Neural progenitor cell (in vitro differentiated cells): ENCODE data around the gene PACRG.

Source experiments
- CTCF ChIP-seq: fragments of 200-600 bp; sonication (generic); IDR thresholded peaks from 2 replicates; pipeline ENCODE4 v1.5.1; 2017; ENCODE audit warnings: antibody characterized with exemption, mild to moderate bottlenecking
- EZH2 ChIP-seq: fragments of 200-600 bp; sonication (generic); IDR thresholded peaks from 2 replicates; pipeline ENCODE4 v1.6.1; 2017; ENCODE audit warnings: antibody characterized with exemption, mild to moderate bottlenecking, moderate library complexity
- EZH2phosphoT487 ChIP-seq: fragments of 200-600 bp; sonication (generic); IDR thresholded peaks from 2 replicates; pipeline ENCODE4 v1.6.1; 2017; ENCODE audit warnings: antibody characterized with exemption

DNA sequence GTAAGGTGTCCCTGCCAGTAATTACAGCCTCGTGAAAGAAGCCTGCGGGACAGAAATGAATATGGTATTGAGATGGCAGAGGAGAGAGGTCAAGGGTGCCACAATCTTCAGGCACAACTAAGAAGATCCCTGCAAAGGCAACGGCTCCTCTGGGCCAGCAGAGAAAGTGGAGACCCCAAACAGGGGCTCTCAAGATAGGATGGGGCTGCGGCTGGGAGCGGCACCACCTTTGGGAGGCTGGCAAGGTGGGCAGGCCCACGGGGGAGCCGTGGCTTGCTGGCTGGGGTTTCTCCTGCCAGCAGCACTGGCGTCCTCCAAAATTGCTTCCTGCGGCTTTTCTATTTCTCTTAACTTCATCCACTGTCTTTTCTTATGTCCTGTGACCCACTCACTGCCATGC, 503.1 kb downstream of the PACRG start:
- TF ChIP-seq CTCF = no peak
- no peak for TF ChIP-seq EZH2
- TF ChIP-seq EZH2phosphoT487 = no peak
